Fibroblast of lung (primary cell): Measurements from ENCODE around the gene SSUH2. TPM values are rescaled to one million over a fixed set of nuclear protein-coding genes. Genes with fewer than 3 reads are reported as not detected.

Experiments
- DNase-seq, 2 donors: peaks; one replicate each; pipeline versions ENCODE4 v3.0.0 to v3.0.0-alpha.2; 2010; ENCODE audit warnings: low read depth in 2 of 2
- H2AFZ ChIP-seq: 2 replicates; pipeline ENCODE4 v1.5.1; 2012; ENCODE audit warnings: low read length, control low read depth, inconsistent platforms
- H3K27ac ChIP-seq: 2 replicates; pipeline ENCODE4 v1.5.1; 2011; ENCODE audit warnings: low read length, control low read depth; ENCODE audit not compliant: insufficient read depth
- H3K27me3 ChIP-seq: 2 replicates; pipeline ENCODE4 v1.5.1; 2011; ENCODE audit warnings: mild to moderate bottlenecking, low read length; ENCODE audit not compliant: control insufficient read depth, insufficient read depth
- H3K36me3 ChIP-seq: 2 replicates; pipeline ENCODE4 v1.5.1; 2011; ENCODE audit warnings: low read length; ENCODE audit not compliant: control insufficient read depth, insufficient read depth
- H3K4me1 ChIP-seq: 2 replicates; pipeline ENCODE4 v1.5.1; 2011; ENCODE audit warnings: low read length; ENCODE audit not compliant: control insufficient read depth, insufficient read depth; ENCODE audit errors: extremely low read depth
- H3K4me2 ChIP-seq: 2 replicates; pipeline ENCODE4 v1.5.1; 2011; ENCODE audit warnings: low read length, control low read depth; ENCODE audit not compliant: insufficient read depth; ENCODE audit errors: extremely low read depth
- H3K4me3 ChIP-seq, 4 experiments: fragments of 200-600 bp in 1 of 4; sonication (generic) in 1 of 4; replicated peaks in 1 of 4; 2 replicates each; pipeline ENCODE4 v1.5.1; 2011 to 2016; ENCODE audit warnings: low read length in 4 of 4, low read depth in 3 of 4, mild to moderate bottlenecking in 3 of 4, control low read depth in 2 of 4, inconsistent platforms in 1 of 4, mixed read lengths in 1 of 4; ENCODE audit not compliant: insufficient read depth in 1 of 4; ENCODE audit errors: control extremely low read depth in 1 of 4
- H3K79me2 ChIP-seq: 2 replicates; pipeline ENCODE4 v1.5.1; 2012; ENCODE audit warnings: mild to moderate bottlenecking, low read length, inconsistent platforms; ENCODE audit not compliant: control insufficient read depth, insufficient read depth
- H3K9ac ChIP-seq: 2 replicates; pipeline ENCODE4 v1.5.1; 2011; ENCODE audit warnings: mild to moderate bottlenecking, low read length, control low read depth; ENCODE audit not compliant: insufficient read depth
- H3K9me3 ChIP-seq: 2 replicates; pipeline ENCODE4 v1.5.1; 2012; ENCODE audit warnings: low read depth, low read length; ENCODE audit not compliant: control insufficient read depth, insufficient read depth
- H4K20me1 ChIP-seq: 2 replicates; pipeline ENCODE4 v1.5.1; 2011; ENCODE audit warnings: low read length; ENCODE audit not compliant: control insufficient read depth, insufficient read depth; ENCODE audit errors: extremely low read depth
- EZH2 ChIP-seq: IDR thresholded peaks from 2 replicates; pipeline ENCODE4 v1.5.1; 2012; ENCODE audit warnings: low read length, control low read depth, mild to moderate bottlenecking; ENCODE audit errors: missing control alignments
- polyA plus RNA-seq, 2 donors: library from polyadenylated mRNA; depleted of rRNA in 1 of 2; stranded (reverse) in 1 of 2; unstranded in 1 of 2; fragments of >200 nt; gene quantifications; 2 replicates each; pipeline ENCODE4 v1.2.1, GENCODE V29; 2011 to 2012; ENCODE audit warnings: missing spikeins in 1 of 2
- total RNA-seq: library from RNA; depleted of rRNA; stranded (reverse); fragments of >200 nt; gene quantifications from 2 replicates; pipeline ENCODE4 v1.2.1, GENCODE V29; 2014
- TF ChIP-seq, protein P1 (sequence below), 2 donors: IDR thresholded peaks in 1 of 2; conservative IDR thresholded peaks in 1 of 2; 1 replicate in 1 of 2; 2 replicates in 1 of 2; pipeline ENCODE4 v1.5.1; 2011 to 2012; ENCODE audit warnings: low read length in 2 of 2, control low read depth in 1 of 2, inconsistent platforms in 1 of 2, low read depth in 1 of 2, mild to moderate bottlenecking in 1 of 2

Gene SSUH2
- total and polyA plus RNA-seq, 2 donors (not counting 1 experiment from before 2014, with no cell fraction given): 0.02 TPM; not detected in 1

DNA sequence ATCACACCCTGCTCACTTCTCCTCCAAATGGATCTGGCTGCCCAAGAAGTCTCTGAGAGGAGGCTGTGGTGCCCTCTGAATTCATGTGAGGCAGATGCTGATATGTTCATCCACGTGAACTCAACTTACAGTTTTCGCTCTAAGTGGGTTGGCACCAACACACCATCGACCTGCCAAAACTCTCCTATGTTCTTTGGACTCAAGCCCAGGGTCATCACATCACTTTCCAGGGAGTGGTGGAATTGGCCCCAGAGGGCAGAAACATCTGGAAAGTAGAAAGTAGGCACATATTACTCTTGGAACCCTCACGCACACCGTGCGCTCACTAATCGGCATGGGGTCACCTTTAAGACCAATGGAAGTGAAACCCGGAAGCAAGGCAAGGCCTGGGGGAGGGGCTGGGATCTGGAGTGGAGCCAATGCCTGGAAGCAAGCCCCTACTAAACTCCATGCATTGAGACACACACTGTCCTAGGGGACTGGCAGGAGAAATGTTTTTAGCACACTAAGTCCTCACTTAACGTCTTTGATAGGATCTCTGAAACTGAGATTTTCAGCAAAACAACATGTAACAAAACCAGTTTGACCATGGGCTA is 41.4 kb downstream of the SSUH2 start:
- no peaks in the 10 kb centered on the region for H3K27me3 ChIP-seq
- peaks cover 5% of the 10 kb centered on the region for H3K4me1 ChIP-seq
- no peak overlapping the region for H3K4me2 ChIP-seq
- TF ChIP-seq, protein P1, sequence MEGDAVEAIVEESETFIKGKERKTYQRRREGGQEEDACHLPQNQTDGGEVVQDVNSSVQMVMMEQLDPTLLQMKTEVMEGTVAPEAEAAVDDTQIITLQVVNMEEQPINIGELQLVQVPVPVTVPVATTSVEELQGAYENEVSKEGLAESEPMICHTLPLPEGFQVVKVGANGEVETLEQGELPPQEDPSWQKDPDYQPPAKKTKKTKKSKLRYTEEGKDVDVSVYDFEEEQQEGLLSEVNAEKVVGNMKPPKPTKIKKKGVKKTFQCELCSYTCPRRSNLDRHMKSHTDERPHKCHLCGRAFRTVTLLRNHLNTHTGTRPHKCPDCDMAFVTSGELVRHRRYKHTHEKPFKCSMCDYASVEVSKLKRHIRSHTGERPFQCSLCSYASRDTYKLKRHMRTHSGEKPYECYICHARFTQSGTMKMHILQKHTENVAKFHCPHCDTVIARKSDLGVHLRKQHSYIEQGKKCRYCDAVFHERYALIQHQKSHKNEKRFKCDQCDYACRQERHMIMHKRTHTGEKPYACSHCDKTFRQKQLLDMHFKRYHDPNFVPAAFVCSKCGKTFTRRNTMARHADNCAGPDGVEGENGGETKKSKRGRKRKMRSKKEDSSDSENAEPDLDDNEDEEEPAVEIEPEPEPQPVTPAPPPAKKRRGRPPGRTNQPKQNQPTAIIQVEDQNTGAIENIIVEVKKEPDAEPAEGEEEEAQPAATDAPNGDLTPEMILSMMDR (conservative IDR thresholded peaks at IDR 0.05 in 1 of 2, IDR thresholded peaks at IDR 0.05 in 1 of 2; ENCODE audit: low read depth in 1 of 2, low read length in 2 of 2): no peak
- TF ChIP-seq EZH2: no peak
- no peak overlapping the region for H3K9ac ChIP-seq
- H3K36me3 ChIP-seq: no peaks in the 10 kb centered on the region
- H4K20me1 ChIP-seq: no peaks in the 10 kb centered on the region
- H3K9me3 ChIP-seq: no peaks in the 10 kb centered on the region
- DNase-seq: no peak
- H3K79me2 ChIP-seq: no peaks in the 10 kb centered on the region
- no peak overlapping the region for H2AFZ ChIP-seq
- no peak overlapping the region for H3K4me3 ChIP-seq
- H3K27ac ChIP-seq: no peak overlapping the region

DNA sequence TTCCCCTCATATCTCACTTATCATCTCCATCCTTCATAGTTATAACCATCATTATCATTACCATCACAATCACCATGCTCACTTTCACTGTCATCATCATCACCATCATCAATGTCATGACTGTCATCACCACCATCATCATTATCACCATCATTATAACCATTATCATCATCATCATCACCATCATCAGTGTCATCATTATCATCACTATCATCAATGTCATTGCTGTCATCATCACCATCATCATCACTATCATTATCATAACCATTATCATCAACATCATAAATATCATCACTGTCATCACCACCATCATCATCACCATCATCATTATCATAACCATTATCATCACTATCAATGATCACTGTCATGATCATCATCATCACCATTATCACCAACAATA is 44.1 kb downstream of the SSUH2 start:
- H3K9me3 ChIP-seq: no peaks in the 10 kb centered on the region
- no peak overlapping the region for H3K4me3 ChIP-seq
- H3K9ac ChIP-seq: no peak overlapping the region
- no peaks in the 10 kb centered on the region for H3K27me3 ChIP-seq
- no peak overlapping the region for H3K4me2 ChIP-seq
- no peaks in the 10 kb centered on the region for H4K20me1 ChIP-seq
- no peaks in the 10 kb centered on the region for H3K79me2 ChIP-seq
- H2AFZ ChIP-seq: no peak overlapping the region
- TF ChIP-seq, protein P1 (conservative IDR thresholded peaks at IDR 0.05 in 1 of 2, IDR thresholded peaks at IDR 0.05 in 1 of 2; ENCODE audit: low read depth in 1 of 2, low read length in 2 of 2): no peak
- no peak for TF ChIP-seq EZH2
- H3K27ac ChIP-seq: no peak overlapping the region
- H3K36me3 ChIP-seq: no peaks in the 10 kb centered on the region
- DNase-seq: no peak
- H3K4me1 ChIP-seq: no peaks in the 10 kb centered on the region

DNA sequence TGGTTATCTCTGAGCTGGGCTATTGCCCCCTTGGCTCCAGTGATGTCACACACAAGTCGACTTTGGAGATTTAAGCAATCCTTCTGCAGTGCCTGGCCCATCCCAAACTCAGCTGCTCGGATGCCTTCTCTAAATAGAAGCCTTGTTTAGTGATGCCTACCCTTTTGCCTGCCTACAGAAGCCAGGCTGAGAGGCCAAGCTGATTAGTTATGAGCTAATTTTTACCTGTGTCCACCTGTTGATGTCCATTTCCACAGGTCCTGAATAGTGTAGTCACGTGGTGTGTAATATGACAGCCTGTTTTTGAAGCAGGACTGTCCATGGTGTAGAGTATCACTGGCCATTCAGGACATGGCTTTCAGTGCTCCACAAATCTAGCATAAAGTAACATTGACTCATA is 45.5 kb downstream of the SSUH2 start:
- no peak overlapping the region for H3K4me2 ChIP-seq
- H3K9ac ChIP-seq: no peak overlapping the region
- H2AFZ ChIP-seq: no peak overlapping the region
- H3K36me3 ChIP-seq: no peaks in the 10 kb centered on the region
- no peak overlapping the region for H3K27ac ChIP-seq
- no peak for DNase-seq
- H3K4me1 ChIP-seq: no peaks in the 10 kb centered on the region
- no peaks in the 10 kb centered on the region for H3K79me2 ChIP-seq
- H3K9me3 ChIP-seq: no peaks in the 10 kb centered on the region
- no peaks in the 10 kb centered on the region for H3K27me3 ChIP-seq
- TF ChIP-seq EZH2: no peak
- TF ChIP-seq, protein P1 (conservative IDR thresholded peaks at IDR 0.05 in 1 of 2, IDR thresholded peaks at IDR 0.05 in 1 of 2; ENCODE audit: low read depth in 1 of 2, low read length in 2 of 2): no peak
- H3K4me3 ChIP-seq: no peak overlapping the region
- H4K20me1 ChIP-seq: no peaks in the 10 kb centered on the region
